Activated gamma-delta T cell treated with anti-CD3 and anti-CD28 coated beads, Interleukin-2, amount 50 U/mL, for 16 hours (primary cell): ENCODE data around the gene DGCR6L.
"Not testable (repeated sequence)": the region's sequence is repeated elsewhere in the genome, so short reads cannot be mapped to it uniquely, and the experiment has no call there.

Experiments
- DNase-seq: peaks from one replicate; pipeline ENCODE4 v3.0.0-alpha.2; 2020; ENCODE audit warnings: low read depth

The DGCR6L gene

GRCh38 chr22:20325996-20326395 is 6.1 kb upstream of the DGCR6L start:
- DNase-seq: not testable (repeated sequence)

DNA sequence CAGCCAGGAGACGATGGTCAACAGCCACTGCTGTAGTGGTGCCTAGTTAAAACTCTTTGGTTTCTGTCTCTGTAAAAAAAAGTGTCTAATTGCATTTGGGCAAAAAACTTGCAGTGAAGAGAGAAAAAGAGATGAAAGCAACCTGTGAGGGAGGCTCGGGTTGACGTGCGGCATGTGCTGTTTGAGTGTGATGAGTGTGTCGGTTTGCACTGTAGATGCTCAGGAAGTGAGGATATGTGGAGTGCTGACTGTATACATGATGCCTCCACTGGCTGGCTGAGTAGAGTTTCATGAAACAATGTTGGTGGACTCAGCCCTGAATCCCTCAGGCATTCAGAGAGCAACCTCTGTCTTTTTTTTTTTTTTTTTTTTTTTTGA is 4.3 kb upstream of the DGCR6L start:
- no peak for DNase-seq

DNA sequence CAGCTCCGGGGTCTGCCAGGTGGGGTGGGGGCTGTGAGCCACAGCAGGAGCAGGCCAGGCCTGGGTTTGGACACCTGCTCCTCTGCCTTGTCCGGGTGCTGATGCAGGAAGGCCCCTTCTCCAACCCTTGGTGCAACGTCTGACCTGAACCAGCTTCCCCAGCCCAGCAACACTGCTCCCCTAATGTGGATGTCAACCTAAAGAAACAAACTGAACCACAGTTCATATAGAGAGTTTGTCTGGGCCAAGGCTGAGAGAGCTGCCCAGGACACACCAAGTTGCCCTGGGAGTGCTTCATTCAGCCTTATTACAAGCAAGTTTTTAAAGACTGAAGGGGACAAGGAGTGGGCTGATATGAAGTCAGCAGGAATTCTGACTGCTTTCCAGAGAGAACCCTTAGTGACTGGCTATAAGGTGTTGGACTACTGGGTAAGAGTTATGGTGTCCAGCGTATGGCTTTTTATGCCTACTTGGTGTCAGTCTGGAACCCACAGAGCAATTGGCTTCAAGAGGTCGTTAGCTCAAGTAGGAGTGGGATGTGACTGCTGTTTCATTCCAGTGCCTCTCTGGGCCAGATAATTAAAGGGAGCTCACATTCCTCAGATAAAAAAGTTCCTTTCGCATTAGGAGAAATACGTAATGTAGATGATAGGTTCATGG is 1.8 kb upstream of the DGCR6L start:
- DNase-seq: not testable (repeated sequence)

GRCh38 chr22:20320659-20321551 is 1.0 kb upstream of the DGCR6L start:
- not testable (repeated sequence) for DNase-seq

DNA sequence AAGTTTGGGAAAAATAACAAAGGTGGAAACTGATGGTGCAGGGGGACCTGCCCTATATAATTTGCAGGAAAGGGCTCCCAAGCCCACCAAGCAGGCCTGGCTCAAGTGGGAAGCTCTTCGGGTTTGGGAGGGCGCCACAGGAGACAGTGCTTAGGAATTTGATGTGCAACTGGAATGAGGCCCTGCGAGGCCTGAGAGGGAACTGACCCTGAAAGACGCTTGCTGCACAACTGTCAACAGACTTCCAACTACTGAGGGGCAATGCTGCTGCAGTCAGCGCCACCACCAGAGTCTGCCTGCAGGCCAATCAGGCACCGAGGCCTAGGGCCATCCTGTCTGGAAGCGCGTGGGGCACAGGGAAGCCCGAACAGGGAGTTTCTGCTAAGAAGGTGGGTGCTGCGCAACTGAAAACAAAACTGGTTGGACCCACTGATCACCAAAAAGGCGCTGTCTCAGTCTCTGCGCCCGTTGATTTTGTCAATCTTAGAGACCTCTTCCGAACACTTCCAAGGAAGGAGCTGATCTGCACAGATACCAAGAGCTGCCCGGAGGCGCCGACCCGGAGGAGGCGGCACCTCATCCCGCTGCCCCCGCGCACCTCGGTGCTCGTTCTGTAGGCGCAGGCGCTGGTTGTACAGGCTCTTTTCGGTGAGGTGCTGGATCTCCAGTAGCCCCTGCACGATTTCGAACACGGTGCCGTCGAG is 667 bp downstream of the DGCR6L start:
- no peak for DNase-seq

GRCh38 chr22:20318043-20318688 is 1.7 kb downstream of the DGCR6L start:
- DNase-seq: not testable (repeated sequence)

DNA sequence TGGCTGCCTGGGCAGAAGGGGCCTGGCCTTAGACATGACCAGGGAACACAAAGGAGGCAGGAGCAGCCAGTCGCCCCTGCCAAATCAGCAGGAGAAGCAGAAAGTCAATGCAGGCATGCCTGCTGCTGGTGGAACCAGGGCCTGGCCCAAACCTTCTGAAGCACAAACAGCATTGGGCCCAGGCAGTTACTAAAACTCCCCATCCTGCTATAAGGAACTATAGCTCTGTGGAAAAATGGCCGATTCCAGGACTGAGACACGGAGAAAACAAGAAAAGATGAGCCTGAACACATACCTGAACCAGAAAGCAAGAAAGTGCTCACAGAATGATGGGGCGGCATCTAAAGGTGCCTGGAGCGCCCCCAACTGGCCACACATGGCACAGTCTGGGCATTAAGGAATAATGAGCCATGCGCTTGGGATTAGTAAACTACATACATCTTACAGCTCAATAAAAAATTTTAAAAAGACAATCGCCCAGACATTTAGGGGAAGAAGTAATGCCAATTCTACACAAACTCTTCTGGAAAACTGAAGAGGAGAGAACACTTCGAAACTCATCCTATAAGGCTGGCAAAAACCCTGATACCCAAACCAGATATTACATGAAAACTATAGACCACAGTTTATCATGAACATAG is 2.3 kb downstream of the DGCR6L start:
- DNase-seq: not testable (repeated sequence)

DNA sequence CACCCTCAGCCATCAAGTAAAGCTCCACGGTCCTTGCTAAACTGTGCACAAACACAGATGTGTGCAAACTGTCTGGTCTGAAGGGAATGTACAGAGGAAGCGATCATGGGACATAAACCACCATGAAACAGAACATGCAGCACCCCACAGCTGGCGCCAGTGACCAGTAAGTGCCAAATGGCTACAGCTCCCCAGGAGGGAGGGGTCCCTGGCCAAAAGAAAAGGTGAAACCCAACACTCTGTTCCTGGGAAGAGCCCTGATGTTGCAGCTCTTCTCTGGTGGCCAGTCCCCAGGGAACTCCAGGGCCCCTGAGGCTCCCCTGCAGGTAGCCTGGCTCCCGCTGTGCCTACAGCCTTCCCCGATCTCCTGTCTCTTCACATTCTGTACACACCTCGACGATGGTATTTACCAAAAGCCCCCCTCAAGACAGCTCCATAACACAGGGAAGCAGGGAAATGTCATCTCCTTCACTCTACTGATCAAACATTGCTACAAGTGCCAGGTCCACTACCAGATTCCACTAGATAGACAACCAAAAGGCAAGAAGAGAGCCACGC is 2.9 kb downstream of the DGCR6L start:
- DNase-seq: no peak

DNA sequence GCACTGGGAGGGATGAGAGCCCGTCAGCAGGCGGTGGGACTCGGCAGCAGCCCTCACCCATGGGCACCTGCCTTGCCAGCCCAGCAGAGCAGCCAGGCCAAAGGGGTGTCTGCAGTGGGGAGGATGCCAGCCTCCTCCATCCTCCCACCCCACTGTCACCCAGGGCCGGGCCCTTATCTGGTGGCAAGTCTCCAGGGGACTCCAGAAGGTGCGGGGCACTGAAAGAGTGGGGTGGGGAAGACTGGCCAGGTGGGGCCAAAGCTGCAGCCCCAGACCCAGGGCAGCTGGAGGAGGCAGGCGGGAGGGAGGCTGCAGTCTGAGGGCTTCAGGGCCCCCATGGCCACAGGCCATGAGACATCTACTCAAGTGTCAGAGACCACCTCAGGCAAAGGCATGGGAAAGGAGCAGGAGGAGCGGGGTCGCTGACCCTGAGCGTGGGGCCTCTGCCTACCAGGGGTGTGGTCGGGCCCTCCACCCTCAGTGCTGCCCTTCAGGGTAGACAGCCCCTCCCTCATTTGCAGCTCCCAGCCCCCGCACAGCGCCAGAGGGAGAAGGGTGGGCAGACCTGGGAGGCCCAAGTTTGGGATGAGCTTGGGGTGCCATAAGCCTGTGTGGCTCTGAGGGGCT is 3.5 kb downstream of the DGCR6L start:
- no peak for DNase-seq

GRCh38 chr22:20315337-20316216 is 4.3 kb downstream of the DGCR6L start:
- DNase-seq: no peak

DNA sequence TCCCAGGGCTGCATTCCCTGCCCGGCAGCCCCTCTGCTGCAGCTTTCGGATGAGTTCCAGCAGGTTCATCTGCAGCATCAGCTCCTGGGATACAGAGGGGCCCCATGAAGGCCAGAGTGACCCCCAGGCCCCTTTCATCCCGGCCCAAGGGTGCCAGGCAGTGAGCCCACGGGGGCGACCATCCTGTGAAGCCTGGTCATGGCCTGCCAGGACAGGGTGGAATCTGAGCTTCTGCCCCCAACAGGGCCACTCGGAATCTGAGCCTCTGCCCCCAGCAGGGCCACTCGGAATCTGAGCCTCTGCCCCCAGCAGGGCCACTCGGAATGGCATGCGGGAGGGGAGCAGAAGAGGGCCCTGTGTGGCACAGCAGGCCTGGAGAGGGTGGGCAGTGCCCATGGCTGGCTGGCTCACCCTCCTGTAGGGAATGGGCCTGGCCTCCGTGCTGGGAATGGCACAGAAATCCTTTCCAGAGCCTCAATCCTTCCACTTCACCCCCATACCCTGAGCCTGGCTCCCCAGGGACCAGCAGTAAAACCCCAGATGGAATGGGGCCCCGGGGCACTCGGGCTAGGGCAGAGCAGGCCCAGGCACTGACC is 5.0 kb downstream of the DGCR6L start:
- DNase-seq: not testable (repeated sequence)

DNA sequence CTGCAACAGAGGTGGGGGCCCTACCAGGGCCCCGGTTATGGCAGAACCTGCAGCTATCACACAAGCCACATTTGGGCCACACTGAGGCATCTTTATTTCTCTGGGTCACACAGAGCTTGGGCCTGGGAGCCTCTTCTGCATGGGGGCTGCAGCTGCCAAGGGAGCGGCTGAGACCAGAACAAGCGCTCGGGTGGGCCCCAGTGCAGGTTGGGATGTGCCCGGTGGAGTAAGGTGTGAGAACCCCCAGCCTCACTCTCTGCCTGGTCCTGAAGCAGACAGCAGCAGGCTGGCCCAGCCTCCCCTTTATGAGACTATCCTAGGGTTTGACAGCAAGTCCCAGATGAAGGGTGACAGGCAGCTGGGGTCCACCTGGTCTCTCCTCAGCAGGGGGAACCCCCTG is 5.7 kb downstream of the DGCR6L start:
- DNase-seq: not testable (repeated sequence)

DNA sequence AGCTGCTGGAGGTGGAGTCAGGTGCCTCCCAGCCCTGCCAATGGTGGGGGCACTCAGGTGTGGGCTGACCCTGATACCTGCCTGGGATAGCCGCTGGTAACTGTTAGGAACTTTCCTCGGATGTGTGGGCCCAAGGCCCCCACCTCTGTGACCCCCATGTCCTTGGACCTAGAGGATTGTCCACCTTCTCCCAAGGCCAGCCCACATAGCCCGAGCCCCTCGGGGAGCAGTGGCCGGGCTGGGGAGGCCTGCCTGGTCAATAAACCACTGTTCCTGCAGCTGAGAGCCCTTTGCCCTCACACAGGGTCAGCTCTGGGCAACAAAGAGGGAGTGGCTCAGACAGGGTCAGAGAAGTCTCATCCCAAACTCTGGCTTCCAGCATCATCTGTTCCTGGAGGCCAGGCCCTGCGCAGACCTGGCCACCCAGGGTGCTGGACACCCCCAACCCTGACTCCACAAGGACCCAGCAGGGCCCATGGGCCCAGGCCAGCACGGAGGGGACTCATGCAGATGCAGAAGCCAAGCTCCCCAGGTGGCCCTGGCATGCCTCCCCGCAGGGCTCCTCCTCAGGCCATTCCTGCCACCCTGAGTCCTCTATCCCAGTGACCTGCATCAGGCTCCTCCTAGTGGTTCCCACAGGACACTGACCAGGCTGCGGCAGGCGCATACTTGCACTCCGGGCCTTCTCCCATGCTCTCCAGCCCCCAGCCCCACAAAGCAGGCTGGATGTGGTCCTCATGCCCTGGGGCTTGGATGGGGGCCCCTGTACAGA is 6.4 kb downstream of the DGCR6L start:
- DNase-seq: not testable (repeated sequence)

DNA sequence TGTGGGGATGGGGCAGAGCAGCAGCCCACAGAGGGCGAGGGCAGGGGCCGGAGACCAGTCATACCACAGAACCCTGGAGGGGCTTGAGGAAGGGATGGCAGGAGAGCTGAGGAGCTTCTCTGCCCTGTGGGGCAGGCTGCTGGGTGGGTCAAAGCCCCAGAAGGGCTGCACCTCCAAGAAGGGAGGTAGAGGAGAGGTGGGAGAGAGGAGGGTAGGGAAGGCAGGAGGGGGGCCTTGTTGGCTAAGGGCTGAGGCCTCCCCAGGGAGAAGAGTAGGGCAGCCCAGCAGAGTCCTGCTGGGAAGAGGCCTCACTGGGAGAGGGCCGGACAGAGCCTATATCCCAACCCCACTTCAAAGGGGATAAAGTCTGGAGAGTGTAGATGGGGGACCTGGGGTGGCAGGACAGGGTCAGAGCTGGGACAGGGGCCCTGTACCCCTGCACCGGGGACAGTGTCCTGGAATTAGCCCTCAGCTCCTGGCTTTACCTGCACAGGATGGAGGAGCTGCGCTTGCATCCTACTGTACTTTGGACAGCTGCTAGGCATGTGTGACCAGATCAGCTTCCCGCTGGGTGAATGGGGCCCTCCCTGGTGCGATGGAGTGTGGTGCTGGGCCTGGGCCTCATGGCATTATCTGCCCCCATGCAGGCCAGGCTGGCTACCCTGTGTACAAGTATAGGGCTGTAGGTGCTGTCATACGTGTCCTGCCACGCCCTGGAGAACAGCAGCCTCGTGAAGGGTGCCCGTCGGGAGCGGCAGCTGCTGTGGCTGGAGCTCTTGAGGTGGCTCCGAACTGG is 7.3 kb downstream of the DGCR6L start:
- no peak for DNase-seq

GRCh38 chr22:20311249-20312062 is 8.4 kb downstream of the DGCR6L start:
- not testable (repeated sequence) for DNase-seq

DNA sequence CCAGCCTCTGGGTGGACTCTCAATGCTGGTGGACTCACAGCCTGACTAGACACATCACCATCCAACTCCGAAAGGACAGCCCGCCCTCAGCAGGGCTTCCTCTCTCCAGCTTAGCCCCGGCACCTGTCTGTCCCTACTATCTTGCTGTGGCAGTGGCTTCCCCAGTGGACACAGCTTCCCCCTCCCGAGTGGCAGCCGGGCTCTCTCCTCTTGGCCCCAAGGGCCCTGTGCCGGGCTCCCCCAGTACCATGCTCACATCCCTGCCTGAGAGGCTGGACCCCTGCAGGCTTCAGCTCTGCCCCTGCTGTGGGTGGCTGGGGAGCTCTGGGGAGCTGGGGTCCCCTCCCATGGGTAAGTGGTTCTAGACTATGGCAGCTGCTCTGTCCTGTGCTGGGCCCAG is 9.1 kb downstream of the DGCR6L start:
- DNase-seq: not testable (repeated sequence)

GRCh38 chr22:20310180-20310579 is 9.7 kb downstream of the DGCR6L start:
- not testable (repeated sequence) for DNase-seq
